ENCODE measurements around the gene TANGO2. TPM values are rescaled to one million over a fixed set of nuclear protein-coding genes. Genes with fewer than 3 reads are reported as not detected.
A peak's percentile ranks its signal among the peaks of the same experiment; 100 is the strongest.
"Not testable (repeated sequence)": the region's sequence is repeated elsewhere in the genome, so short reads cannot be mapped to it uniquely, and the experiment has no call there.

The TANGO2 gene
- total RNA-seq, 2 experiments from 2014 or later = 16.5 to 21.5 TPM

DNA sequence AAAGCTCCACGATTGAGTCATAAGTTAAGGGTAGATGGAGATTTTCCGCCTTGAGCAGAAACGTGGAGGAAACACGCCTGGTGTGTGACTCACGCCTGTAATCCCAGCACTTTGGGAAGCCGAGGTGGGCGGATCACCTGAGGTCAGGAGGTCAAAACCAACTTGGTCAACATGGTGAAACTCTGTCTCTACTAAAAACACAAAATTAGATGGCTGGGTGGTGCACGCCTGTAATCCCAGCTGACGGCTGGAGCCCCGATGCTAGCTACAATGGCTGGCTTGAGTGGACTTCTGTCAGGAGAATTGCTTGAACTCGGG is 41.8 kb downstream of the TANGO2 start:
- DNase-seq = no peak
- peak overlapping the region; percentile 43 for H3K4me3 Mint-ChIP-seq
- H3K4me1 Mint-ChIP-seq = peaks cover 9% of the 10 kb centered on the region
- H3K36me3 Mint-ChIP-seq = no peaks in the 10 kb centered on the region
- no peaks in the 10 kb centered on the region for H3K27me3 Mint-ChIP-seq
- no peak overlapping the region for H3K27ac Mint-ChIP-seq
- H3K9me3 Mint-ChIP-seq = no peaks in the 10 kb centered on the region

DNA sequence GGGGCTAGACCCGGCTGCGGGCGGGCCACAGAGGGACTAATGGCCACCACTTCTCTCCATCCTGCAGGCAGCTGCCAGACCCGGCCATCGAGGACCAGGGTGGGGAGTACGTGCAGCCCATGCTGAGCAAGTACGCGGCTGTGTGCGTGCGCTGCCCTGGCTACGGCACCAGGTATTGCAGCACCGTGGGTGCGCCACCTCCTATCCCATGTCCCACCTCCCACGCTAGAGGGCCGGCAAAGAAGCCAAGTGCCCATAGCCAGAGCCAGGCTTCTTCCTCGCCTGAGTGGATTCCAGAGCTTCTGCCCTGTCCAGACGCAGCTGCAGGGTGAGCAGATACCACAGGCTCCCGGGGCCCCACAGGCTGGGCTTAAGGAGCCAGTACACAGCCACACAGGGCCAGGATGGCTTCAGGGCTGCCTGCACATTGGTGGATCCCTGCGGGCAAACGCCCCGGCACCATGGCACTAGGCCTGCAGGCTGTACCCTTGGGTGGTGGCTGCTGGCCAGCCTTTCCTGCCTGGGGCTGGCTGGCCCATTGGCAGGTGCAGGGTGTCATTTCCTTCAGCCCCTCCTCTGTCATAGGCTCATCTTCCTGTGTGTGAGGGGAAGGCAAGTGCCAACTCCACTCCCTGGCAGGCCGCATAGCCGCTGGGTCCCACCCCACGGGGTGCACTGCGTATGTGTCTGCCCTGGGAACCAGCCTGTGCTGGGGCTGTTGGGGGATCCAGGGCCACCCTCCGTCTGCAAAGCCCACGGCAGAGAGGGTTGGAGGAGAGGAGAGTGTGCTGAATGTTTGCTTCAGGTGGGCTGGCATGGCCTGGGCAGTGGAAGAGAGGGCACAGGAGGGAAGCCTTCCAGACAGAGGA is 42.6 kb downstream of the TANGO2 start:
- H3K9me3 Mint-ChIP-seq = no peaks in the 10 kb centered on the region
- H3K4me3 Mint-ChIP-seq = no peak overlapping the region
- peaks cover 9% of the 10 kb centered on the region for H3K4me1 Mint-ChIP-seq
- H3K36me3 Mint-ChIP-seq = no peaks in the 10 kb centered on the region
- no peaks in the 10 kb centered on the region for H3K27me3 Mint-ChIP-seq
- H3K27ac Mint-ChIP-seq = no peak overlapping the region
- no peak for DNase-seq

DNA sequence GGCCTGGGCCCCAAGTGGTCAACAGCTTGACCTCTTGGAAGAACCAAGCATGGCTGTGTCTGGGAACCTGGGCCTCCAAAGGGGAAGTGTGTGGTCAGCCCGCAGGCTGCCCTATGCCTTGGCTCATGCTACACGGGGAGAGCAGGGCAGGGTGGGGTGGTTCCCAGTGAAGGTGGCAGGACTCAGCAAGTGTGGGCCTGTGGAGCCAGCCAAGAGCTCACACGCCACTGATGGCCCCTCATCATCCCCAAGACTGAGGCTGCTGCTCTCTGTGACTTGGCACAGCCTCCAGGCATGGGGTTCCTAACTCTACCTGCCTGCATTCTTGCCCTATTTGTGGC is 43.2 kb downstream of the TANGO2 start:
- peaks cover 7% of the 10 kb centered on the region for H3K4me1 Mint-ChIP-seq
- H3K36me3 Mint-ChIP-seq = no peaks in the 10 kb centered on the region
- no peaks in the 10 kb centered on the region for H3K9me3 Mint-ChIP-seq
- DNase-seq = no peak
- H3K4me3 Mint-ChIP-seq = no peak overlapping the region
- no peak overlapping the region for H3K27ac Mint-ChIP-seq
- H3K27me3 Mint-ChIP-seq = no peaks in the 10 kb centered on the region

DNA sequence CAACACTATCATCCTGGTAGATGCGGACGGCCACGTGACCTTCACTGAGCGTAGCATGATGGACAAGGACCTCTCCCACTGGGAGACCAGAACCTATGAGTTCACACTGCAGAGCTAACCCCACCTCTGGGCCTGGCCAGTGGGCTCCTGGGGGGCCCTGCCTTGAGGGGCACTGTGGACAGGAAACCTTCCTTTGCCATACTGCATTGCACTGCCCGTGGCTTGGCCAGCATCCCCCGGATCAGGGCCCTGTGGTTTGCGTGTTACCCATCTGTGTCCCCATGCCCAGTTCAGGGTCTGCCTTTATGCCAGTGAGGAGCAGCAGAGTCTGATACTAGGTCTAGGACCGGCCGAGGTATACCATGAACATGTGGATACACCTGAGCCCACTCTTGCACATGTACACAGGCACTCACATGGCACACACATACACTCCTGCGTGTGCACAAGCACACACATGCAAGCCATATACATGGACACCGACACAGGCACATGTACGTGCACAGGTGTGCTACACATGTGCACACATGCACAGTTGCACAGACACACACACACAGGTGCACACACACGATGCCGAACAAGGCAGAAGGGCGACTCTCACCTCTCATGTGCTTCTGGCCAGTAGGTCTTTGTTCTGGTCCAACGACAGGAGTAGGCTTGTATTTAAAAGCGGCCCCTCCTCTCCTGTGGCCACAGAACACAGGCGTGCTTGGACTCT is 43.8 kb downstream of the TANGO2 start:
- no peak for DNase-seq
- no peaks in the 10 kb centered on the region for H3K27me3 Mint-ChIP-seq
- H3K36me3 Mint-ChIP-seq = no peaks in the 10 kb centered on the region
- no peak overlapping the region for H3K4me3 Mint-ChIP-seq
- no peak overlapping the region for H3K27ac Mint-ChIP-seq
- H3K4me1 Mint-ChIP-seq = peaks cover 4% of the 10 kb centered on the region
- H3K9me3 Mint-ChIP-seq = no peaks in the 10 kb centered on the region

DNA sequence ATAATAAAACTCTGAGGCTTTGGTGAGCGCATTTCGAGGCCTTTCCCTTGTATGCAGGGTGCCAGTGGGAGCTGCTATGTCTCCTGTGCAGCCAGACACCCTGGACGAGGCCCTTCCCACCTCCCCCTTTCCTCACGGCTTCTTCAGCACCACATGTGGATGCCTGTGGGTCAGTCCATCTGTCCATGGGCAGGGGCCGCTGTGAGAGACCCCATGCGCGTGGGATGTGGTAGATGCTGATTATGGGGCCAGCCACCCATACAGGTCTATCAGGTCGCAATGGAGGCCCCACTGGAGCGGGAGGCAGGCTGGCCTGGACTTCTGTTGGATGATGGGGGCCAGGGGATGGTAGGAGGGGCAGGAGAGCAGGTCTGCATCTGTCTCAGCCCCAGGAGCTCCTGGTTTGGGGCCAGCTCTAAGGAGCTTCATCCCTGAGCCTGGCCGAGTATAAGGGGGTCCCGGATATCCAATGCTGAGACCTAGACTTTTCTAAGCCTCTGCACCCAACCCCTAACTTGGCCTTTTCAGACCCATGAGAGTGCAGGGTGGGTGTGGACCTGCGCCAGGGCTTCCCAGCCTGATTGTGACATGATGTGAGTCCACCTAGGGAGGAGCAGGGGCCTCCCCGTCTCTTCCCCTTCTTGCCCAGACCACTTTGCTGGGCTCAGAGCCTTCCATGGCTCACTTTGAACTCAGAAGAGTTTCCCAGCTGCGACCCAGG is 45.1 kb downstream of the TANGO2 start:
- Mint-ChIP-seq H3K4me3 (no peak overlapping the region), H3K27me3 (no peaks in the 10 kb centered on the region), H3K9me3 (no peaks in the 10 kb centered on the region), H3K36me3 (no peaks in the 10 kb centered on the region), H3K27ac (no peak overlapping the region), H3K4me1 (peaks cover 2% of the 10 kb centered on the region)
- DNase-seq = no peak

DNA sequence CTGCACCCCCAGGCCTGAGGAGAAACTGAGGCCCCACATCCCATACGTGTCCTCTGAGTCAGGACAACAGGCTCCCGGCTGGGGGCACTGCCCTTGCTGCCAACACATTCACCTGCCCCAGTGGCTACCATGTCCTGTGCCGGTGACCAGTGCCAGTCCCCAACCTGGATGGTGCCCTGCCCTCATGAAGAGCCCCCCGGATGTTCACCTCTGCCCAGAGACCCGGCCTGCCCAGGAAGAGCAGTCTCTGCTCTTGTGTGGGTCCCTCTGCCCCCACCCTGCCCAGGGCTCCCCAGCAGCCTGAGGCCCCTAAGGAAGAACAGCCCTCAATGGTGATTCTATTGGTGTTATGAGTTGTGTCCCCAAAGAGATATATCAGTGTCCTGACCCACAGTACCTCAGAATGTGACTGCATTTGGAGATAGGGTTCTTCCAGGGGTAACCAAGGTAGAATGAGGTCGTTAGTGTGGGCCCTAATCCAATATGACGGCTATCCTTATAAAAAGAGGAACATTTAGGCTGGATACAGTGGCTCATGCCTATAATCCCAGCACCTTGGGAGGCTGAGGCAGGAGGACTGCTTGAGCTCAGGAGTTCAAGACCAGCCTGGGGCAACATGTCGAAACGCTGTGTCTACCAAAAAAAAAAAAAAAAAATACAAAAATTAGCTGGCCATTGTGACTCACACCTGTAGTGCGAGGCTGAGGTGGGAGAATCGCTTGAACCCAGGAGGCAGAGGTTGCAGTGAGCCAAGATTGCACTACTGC is 45.9 kb downstream of the TANGO2 start:
- H3K4me1 Mint-ChIP-seq = no peaks in the 10 kb centered on the region
- no peak overlapping the region for H3K27ac Mint-ChIP-seq
- H3K36me3 Mint-ChIP-seq = no peaks in the 10 kb centered on the region
- H3K9me3 Mint-ChIP-seq = no peaks in the 10 kb centered on the region
- no peaks in the 10 kb centered on the region for H3K27me3 Mint-ChIP-seq
- DNase-seq = no peak
- H3K4me3 Mint-ChIP-seq = no peak overlapping the region

DNA sequence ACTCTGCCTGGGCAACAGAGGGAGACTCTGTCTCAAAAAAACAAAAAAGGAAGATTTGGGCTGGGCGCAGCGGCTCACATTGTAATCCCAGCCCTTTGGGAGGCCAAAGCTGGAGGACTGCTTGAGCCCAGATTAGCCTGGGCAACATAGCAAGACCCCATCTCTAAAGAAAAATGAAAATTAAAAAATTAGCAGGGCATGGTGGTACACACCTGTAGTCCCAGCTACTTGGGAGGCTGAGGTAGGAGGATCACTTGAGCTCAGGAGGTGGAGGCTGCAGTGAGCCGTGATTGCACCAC is 46.4 kb downstream of the TANGO2 start:
- not testable (repeated sequence) for H3K36me3 Mint-ChIP-seq, H3K4me1 Mint-ChIP-seq, DNase-seq, H3K27me3 Mint-ChIP-seq, H3K27ac Mint-ChIP-seq, H3K4me3 Mint-ChIP-seq, H3K9me3 Mint-ChIP-seq

DNA sequence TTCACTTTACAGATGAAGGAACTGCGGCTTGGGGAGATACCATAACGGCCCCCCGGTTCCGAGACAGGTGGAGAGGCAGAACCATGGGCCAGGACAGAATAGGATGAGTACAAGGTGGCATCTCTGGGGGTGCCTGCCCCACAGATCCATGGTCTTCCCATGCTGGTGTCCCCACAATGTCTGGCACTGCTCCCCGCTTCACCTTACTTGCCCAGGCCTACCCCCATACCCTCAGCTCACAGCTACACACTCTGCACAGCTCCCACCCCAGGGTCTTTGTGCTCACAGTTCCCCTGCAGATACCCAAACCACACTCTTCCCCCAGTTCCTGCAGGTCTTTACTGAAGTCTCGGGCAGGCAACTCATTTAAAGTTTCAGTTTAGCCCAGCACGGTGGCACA is 47.7 kb downstream of the TANGO2 start:
- no peaks in the 10 kb centered on the region for H3K27me3 Mint-ChIP-seq
- no peaks in the 10 kb centered on the region for H3K4me1 Mint-ChIP-seq
- no peak overlapping the region for H3K4me3 Mint-ChIP-seq
- H3K27ac Mint-ChIP-seq = no peak overlapping the region
- no peaks in the 10 kb centered on the region for H3K36me3 Mint-ChIP-seq
- H3K9me3 Mint-ChIP-seq = no peaks in the 10 kb centered on the region
- no peak for DNase-seq

DNA sequence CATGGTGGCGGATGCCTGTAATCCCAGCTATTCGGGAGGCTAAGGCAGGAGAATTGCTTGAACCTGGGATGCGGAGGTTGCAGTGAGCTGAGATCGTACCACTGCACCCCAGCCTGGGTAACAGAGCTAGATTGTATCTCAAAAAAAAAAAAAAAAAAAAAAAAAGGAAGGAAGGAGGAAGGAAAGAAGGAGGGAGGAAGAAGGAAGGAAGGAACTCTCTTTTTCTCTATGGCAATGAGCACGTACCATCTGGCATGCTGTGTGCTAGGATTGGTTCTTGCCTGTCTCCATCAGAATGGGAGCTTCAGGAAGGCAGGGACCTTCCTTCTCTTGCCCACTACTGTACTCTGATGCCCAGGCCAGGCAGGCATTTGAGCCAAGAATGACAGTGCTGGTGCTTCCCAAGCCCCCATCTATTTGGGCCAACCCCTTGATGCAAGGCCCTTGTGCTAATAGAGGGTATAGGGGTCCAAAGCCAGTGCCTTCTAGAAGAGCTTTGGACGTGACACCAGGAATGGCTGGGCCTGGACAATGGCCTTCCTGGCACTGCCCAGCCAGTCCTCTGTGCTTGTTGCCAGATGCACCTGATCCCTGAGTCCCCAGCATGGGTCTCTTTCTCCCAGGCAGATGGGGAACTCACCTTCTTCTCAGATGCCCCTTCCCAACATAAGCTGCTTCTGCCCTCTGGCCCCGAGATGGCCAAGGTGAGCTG is 48.6 kb downstream of the TANGO2 start:
- no peaks in the 10 kb centered on the region for H3K4me1 Mint-ChIP-seq
- no peak for DNase-seq
- H3K27ac Mint-ChIP-seq = no peak overlapping the region
- H3K9me3 Mint-ChIP-seq = no peaks in the 10 kb centered on the region
- no peak overlapping the region for H3K4me3 Mint-ChIP-seq
- H3K36me3 Mint-ChIP-seq = no peaks in the 10 kb centered on the region
- H3K27me3 Mint-ChIP-seq = no peaks in the 10 kb centered on the region

DNA sequence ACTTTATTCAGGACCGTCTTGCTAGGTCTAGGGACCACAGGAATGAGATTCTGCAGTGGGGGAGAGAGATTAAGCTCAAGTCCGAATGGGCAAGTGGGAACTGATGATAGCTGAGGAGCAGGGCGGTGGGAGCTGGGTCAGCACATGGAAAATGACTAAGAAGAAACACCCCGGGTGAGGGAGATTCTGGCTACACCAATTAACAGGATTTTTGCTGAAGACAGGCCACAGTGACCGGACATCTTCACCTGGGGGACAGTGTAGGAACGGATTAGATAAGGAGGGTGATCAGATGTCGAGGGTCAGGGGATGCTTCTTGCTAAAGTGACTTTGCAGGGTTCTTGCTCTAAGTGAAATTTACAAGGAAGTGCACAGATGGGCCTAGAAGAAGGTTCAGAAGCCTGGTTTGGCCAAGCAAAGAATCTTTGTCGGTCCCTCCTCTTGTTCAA is 50.6 kb downstream of the TANGO2 start:
- H3K27me3 Mint-ChIP-seq = no peaks in the 10 kb centered on the region
- H3K27ac Mint-ChIP-seq = no peak overlapping the region
- no peaks in the 10 kb centered on the region for H3K4me1 Mint-ChIP-seq
- H3K36me3 Mint-ChIP-seq = no peaks in the 10 kb centered on the region
- no peak overlapping the region for H3K4me3 Mint-ChIP-seq
- no peaks in the 10 kb centered on the region for H3K9me3 Mint-ChIP-seq
- DNase-seq = no peak

DNA sequence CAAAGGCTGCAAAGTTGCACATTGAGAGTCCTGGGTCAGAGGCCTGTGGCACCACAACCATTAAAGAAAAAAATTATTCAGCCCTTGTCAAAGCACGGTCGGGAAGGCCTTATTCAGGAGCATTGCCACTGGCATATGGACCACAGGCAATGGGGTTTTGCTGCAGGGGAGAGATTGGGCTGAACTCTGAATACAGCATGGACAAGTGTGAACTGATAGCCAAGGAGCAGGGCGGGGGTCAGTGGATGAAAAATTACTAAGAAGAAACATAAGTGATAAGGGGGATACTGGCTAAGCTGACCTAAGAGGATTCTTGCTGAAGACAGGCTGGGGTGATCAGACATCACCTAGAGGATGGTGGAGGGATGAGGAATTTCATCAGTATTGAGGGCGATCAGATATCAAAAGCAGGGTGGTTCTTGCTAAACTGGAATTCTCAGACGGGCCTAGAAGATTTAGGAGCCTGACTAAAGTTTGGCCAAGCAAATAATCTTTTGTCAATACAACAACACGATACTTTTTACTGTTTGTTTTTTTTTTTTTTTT is 55.8 kb downstream of the TANGO2 start:
- H3K9me3 Mint-ChIP-seq = no peaks in the 10 kb centered on the region
- no peaks in the 10 kb centered on the region for H3K27me3 Mint-ChIP-seq
- peaks cover 9% of the 10 kb centered on the region for H3K4me1 Mint-ChIP-seq
- no peak overlapping the region for H3K27ac Mint-ChIP-seq
- H3K4me3 Mint-ChIP-seq = no peak overlapping the region
- DNase-seq = no peak
- H3K36me3 Mint-ChIP-seq = peaks cover 9% of the 10 kb centered on the region

DNA sequence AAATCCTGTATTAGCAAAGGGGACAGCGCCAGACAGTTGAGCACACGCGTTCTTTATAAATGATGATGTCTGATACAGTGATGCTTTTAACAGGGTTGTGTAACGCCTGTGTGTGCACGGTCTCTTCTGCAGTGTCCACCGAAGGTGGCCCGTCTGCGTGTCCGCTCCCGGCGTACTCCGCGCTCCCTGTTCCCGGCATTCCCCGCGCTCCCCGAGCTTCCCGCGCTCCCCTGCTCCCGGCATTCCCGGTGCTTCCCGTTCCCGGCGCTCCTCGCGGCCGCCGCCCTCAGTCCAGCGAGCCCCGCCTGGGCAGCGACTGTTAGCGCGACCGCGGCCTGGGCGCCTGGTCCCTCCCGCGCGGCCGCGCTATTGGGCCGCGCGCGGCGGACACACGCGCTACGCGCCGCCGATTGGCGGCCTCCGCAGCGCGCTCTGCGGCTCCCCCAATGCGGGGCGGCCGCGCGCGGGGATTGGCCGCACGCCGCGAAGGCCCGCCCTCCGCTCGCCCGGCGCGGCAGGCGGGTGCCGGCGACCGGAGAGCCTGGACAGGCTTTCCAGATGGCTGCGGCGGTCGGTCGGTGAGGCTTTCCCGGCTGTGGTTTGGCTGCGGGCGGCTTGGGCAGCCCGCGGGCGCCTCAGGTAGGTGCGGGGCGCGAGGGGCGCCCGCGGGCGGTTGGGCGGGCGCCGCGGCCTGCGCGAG is 59.0 kb downstream of the TANGO2 start, which contains the start of gene DGCR8:
TSS of gene DGCR8 (plus strand) at position 497 of the 700 bp plus-strand sequence. CDS start 5,723 bp downstream, outside the sequence.
- peaks cover 34% of the 10 kb centered on the region for H3K4me1 Mint-ChIP-seq
- H3K27me3 Mint-ChIP-seq = no peaks in the 10 kb centered on the region
- H3K9me3 Mint-ChIP-seq = no peaks in the 10 kb centered on the region
- DNase-seq = peak; percentile 86
- peak within 1 kb of the TSS; percentile 91 for H3K4me3 Mint-ChIP-seq
- peaks cover 17% of the 10 kb centered on the region for H3K36me3 Mint-ChIP-seq
- H3K27ac Mint-ChIP-seq = peak within 1 kb of the TSS; percentile 83

DNA sequence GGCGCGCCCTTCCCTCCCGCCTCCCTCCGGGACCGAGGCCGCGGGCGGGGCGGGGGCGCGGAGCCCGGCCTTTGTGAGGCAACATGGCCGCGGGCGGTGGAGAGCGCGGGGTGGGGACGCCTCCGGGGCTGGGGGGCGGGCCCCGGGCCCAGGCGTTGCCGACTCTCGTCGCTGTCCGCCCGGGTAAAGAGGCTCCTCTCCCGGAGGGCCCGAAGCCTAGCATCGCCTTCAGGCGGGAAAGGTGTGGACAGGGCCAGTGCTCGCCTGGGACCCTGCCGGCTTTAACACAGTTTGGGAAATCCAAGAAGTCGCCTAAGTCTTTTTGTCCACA is 59.5 kb downstream of the TANGO2 start:
- H3K27ac Mint-ChIP-seq = peak overlapping the region; percentile 83

More for the DNA sequence above, 59.5 kb downstream of the TANGO2 start:
- peak overlapping the region; percentile 91 for H3K4me3 Mint-ChIP-seq
- H3K9me3 Mint-ChIP-seq = no peaks in the 10 kb centered on the region
- H3K4me1 Mint-ChIP-seq = peaks cover 36% of the 10 kb centered on the region
- H3K27me3 Mint-ChIP-seq = no peaks in the 10 kb centered on the region
- H3K36me3 Mint-ChIP-seq = peaks cover 17% of the 10 kb centered on the region
- peak; percentile 81 for DNase-seq
